ENCODE results near the gene SH3BGRL.
"Not testable (repeated sequence)": the region's sequence is repeated elsewhere in the genome, so short reads cannot be mapped to it uniquely, and the experiment has no call there.

Gene SH3BGRL

GRCh38 chrX:81259714-81260395 lies 58.0 kb downstream of the SH3BGRL start:
- DNase-seq (ENCODE audit: low read depth), result no peak

DNA sequence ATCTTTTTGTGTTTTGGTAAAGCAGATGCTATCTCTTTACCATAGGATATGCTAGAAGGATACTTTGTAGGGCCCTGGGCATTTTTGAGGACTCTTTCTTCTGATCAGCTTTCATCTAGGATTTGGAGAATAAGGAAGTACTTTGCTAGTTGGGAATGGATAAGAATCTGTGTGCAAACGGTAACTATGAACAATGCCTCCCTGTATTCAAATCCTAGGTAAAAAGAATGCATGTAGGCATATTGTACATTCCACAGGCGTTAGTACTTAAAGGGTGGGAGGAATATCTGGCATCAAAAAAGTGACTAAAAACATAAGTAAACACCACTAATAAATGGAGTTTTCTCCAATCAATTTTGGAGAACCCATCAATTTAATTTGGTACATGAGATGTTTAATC lies 59.7 kb downstream of the SH3BGRL start:
- no peak for DNase-seq (ENCODE audit: low read depth)

DNA sequence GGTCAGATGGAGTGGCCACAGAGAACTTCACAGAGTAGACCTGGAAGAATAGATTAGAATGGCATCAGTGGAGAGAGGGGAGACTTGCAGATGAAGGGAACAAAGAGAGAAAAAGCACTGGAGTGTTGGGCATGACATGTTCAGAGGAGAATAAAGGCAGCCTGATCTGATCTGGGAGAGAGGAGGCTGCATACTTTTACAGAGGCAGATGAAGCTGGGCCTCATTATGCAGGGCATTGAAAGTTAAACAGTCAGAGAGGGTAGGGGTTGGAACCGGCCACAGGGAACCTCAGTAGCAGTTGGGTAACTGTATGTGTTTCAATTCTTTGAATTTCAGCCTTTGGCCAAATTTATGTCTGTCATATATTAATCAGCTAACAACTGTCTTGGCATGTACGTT lies 61.2 kb downstream of the SH3BGRL start:
- DNase-seq (ENCODE audit: low read depth), result no peak

DNA sequence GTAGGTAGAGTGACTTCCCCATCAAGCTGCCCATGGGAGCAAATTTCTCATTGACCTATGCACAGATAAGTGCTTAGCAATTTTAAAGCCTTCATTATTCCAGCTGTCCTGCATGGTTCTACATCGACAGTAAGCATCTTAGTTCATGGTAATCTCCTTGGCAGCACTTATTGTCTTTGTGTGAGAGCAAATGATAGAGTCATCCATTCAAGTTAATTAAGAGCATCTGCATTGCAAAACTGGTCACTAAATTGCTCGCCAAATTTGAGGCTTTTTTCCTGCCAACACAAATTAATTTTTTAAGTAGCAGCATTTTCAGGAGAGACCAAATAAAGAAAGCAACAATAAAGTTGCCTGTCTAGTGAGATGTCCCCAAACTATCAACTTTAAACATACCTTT lies 76.7 kb downstream of the SH3BGRL start:
- DNase-seq (ENCODE audit: low read depth), result no peak

GRCh38 chrX:81280148-81280547 lies 78.2 kb downstream of the SH3BGRL start:
- no peak for DNase-seq (ENCODE audit: low read depth)

DNA sequence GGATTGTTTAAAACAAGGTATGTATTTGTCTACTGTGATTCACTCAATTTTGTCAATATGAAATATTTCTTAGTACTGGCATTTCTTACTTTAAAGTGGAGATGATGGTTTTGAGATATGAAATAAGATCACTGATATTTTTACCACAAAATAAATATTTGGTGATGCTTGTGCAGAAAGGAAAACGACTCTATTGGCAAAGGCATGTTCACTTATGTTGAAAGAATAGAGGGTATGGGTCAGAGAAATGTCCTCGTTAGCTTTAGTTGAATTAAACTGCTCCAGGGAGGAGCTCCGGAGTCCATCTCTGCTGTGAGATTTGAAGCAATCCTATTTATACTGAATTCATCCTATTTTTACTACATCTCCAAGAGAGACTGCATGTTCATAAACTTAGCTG lies 84.2 kb downstream of the SH3BGRL start:
- DNase-seq (ENCODE audit: low read depth), result no peak

GRCh38 chrX:81286608-81287007 lies 84.7 kb downstream of the SH3BGRL start:
- no peak for DNase-seq (ENCODE audit: low read depth)

GRCh38 chrX:81291996-81292395 lies 90.1 kb downstream of the SH3BGRL start:
- DNase-seq (ENCODE audit: low read depth), result no peak

DNA sequence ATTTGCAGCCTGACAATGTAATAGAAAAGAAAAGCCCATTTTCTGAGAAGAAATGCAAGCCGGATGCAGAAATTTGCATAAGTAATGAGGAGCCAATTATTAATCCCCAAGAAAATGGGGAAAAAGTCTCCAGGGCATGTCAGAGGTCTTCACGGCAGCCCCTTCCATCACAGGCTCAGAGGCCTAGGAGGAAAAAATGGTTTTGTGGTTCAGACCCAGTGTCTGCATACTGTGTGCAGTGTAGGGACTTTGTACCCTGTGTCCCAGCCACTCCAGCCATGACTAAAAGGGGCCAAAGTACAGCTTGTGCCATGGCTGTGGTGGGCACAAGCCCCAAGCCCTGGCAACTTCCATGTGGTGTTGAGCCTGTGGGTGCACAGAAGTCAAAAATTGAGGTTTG lies 92.2 kb downstream of the SH3BGRL start:
- DNase-seq (ENCODE audit: low read depth), result no peak

GRCh38 chrX:81301877-81302276 lies 100.0 kb downstream of the SH3BGRL start:
- DNase-seq (ENCODE audit: low read depth), result no peak

DNA sequence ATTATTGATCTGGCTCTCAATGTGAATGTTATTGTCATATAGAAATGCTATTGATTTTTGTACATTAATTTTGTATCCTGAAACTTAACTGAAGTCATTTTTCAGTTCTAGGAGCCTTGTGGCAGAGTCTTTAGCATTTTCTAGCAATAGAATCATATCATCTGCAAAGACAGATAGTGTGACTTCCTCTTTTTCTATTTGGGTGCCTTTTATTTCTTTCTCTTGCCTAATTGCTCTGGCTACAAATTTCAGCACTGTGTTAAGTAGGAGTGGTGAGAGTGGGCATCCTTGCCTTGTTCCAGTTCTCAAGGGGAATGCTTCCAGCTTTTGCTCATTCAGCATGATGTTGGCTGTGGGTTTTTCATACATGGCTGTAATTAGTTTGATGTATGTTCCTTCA lies 102.7 kb downstream of the SH3BGRL start:
- no peak for DNase-seq (ENCODE audit: low read depth)

GRCh38 chrX:81305240-81305639 lies 103.3 kb downstream of the SH3BGRL start:
- no peak for DNase-seq (ENCODE audit: low read depth)

DNA sequence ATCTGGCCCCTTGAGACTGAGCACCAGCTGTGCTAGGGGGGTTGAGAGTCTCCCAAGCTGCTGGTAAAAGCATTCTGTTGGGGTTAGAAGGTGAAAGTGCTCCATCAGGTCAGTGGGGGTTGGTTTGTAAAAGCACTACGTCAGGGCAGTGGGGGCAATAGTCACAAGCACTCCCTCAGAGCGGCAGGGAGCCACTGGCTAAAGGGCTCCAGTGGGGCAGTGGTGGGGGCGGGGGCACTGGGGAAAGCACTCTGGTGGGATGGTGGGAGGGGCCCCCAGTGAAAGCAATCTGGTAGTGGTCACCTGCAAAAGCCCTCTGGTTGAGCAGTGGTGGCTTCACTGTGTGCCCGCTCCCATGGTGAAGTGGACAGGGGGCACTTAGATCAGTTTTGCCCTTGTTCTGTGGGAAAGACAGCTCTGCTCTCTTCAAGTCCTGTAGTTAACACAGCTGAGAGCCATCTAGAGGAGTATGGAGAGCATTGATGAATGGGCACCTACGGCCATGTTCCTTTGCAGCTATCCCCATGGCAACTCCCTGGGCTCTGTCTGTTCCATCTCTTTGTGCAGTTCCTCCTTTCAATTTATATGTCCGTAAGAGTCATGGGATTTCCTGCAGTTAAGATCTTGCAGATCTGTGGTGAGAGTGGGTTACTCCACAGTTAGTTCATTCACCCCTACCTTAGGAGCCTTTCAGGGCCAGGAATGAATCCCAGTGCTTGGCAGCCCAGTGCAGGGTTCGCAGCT lies 106.4 kb downstream of the SH3BGRL start:
- DNase-seq (ENCODE audit: low read depth), result no peak

- DNase-seq (ENCODE audit: low read depth), result no peak
Measured at GRCh38 chrX:81316163-81316562, 114.3 kb downstream of the SH3BGRL start.

GRCh38 chrX:81331653-81332052 lies 129.8 kb downstream of the SH3BGRL start:
- not testable (repeated sequence) for DNase-seq (ENCODE audit: low read depth)

DNA sequence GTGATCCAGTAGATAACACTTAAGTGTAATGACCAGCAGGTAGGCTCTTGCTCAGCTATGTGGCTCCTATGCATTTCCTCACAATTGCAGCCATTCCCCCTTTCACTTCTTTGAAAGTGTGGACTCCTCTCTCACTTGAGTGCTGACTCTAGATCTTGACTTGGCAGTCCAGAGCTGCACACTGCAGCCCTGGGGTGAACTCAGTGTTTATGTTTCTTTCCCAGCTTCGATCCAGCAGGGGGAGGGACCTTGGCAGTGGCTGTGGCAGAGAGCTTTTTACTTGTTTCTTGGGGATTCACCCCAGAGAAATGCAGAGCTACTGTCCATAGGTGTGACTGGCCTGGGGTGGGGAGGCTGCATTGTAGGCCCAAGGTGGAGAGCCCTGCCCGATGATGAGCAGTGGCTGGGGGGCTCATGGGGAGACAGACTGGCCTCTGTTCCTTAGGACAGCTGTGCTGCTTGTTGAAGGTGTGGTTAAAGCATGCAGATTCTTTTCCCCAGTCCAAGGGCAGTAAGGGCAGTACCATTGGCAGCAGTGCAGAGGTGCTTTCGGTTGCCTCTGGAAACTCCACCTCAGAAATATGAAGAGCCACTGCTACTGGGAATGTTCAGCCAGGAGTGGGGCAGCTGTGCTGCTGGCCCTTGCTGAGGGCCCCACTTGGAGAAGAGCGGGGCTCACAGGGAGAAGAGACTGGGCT lies 134.7 kb downstream of the SH3BGRL start:
- DNase-seq (ENCODE audit: low read depth), result no peak

DNA sequence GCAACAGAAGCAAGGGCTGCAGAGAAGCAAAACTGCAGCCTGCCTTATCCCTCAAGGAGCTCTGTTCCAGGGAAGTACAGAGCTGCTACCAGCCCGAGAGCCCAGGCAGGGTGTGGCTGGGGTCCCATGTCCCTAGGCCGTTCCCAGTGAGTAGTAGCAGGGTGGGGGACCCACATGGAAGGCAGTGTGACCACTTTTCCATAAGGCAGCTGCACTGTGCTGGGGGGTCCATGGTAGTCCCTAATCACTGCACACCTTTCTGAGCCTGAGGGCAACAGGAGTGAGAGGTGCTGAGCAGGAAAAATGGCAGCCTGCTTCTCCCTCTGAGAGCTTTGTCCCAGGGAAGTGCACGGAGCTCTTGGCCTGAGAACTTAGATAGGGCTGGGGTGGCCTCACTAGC lies 135.9 kb downstream of the SH3BGRL start:
- DNase-seq (ENCODE audit: low read depth), result no peak

GRCh38 chrX:81338924-81339323 lies 137.0 kb downstream of the SH3BGRL start:
- DNase-seq (ENCODE audit: low read depth), result no peak

DNA sequence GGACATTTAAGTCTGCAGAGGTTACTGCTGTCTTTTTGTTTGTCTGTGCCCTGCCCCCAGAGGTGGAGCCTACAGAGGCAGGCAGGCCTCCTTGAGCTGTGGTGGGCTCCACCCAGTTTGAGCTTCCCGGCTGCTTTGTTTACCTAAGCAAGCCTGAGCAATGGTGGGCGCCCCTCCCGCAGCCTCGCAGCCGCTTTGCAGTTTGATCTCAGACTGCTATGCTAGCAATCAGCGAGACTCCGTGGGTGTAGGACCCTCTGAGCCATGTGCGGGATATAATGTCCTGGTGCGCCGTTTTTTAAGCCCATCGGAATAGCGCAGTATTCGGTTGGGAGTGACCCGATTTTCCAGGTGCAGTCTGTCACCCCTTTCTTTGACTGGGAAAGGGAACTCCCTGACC lies 143.4 kb downstream of the SH3BGRL start:
- not testable (repeated sequence) for DNase-seq (ENCODE audit: low read depth)

Data from T follicular helper cell (primary cell).